Liver (tissue), 9 donors: Measurements from ENCODE around the gene SLC25A17. TPM values are rescaled to one million over a fixed set of nuclear protein-coding genes. Genes with fewer than 3 reads are reported as not detected.

Experiments used
- DNase-seq: peaks from one replicate; pipeline ENCODE4 v3.0.0-alpha.2; 2017; ENCODE audit warnings: low spot score
- H3K27ac ChIP-seq, 2 donors: one replicate each; pipeline ENCODE4 v1.7.0; 2013; ENCODE audit warnings: inconsistent platforms in 2 of 2, low read length in 2 of 2, control low read depth in 1 of 2, low read depth in 1 of 2, mild to moderate bottlenecking in 1 of 2
- H3K27me3 ChIP-seq, 4 donors: one replicate each; pipeline versions ENCODE4 v1.6.1 to v1.7.0; 2013; ENCODE audit warnings: low read length in 3 of 4, inconsistent platforms in 1 of 4, mild to moderate bottlenecking in 1 of 4, moderate library complexity in 1 of 4; ENCODE audit not compliant: control insufficient read depth in 4 of 4, insufficient read depth in 4 of 4
- H3K36me3 ChIP-seq, 4 donors: one replicate each; pipeline versions ENCODE4 v1.6.1 to v1.7.0; 2013; ENCODE audit warnings: low read length in 3 of 4, mild to moderate bottlenecking in 3 of 4, low read depth in 1 of 4, moderate library complexity in 1 of 4; ENCODE audit not compliant: control insufficient read depth in 4 of 4, insufficient read depth in 3 of 4
- H3K4me1 ChIP-seq, 4 donors: one replicate each; pipeline versions ENCODE4 v1.6.1 to v1.7.0; 2013; ENCODE audit warnings: low read length in 3 of 4, mild to moderate bottlenecking in 3 of 4, moderate library complexity in 1 of 4; ENCODE audit not compliant: control insufficient read depth in 4 of 4, insufficient read depth in 4 of 4
- H3K4me3 ChIP-seq, 3 donors: one replicate each; pipeline versions ENCODE4 v1.6.1 to v1.7.0; 2013; ENCODE audit warnings: low read length in 3 of 3, control low read depth in 1 of 3, low read depth in 1 of 3, mild to moderate bottlenecking in 1 of 3
- H3K9ac ChIP-seq, 2 donors: one replicate each; pipeline ENCODE4 v1.7.0; 2013; ENCODE audit warnings: low read length in 2 of 2, mild to moderate bottlenecking in 2 of 2, moderate library complexity in 2 of 2, control low read depth in 1 of 2, low read depth in 1 of 2
- H3K9me3 ChIP-seq, 4 donors: one replicate each; pipeline versions ENCODE4 v1.6.1 to v1.7.0; 2013; ENCODE audit warnings: low read length in 3 of 4; ENCODE audit not compliant: control insufficient read depth in 4 of 4
- FOXA1 ChIP-seq: IDR thresholded peaks from 2 replicates; pipeline ENCODE4 v1.6.1; 2016; ENCODE audit warnings: antibody characterized with exemption
- GABPA ChIP-seq, 2 donors: IDR thresholded peaks in 1 of 2; conservative IDR thresholded peaks in 1 of 2; 2 replicates each; pipeline ENCODE4 v1.6.1; 2016; ENCODE audit warnings: antibody characterized with exemption in 2 of 2, mild to moderate bottlenecking in 1 of 2, moderate library complexity in 1 of 2
- HNF4A ChIP-seq, 2 donors: conservative IDR thresholded peaks; 2 replicates each; pipeline ENCODE4 v1.6.1; 2016; ENCODE audit warnings: antibody characterized with exemption in 2 of 2, mild to moderate bottlenecking in 2 of 2
- HNF4G ChIP-seq: IDR thresholded peaks from 2 replicates; pipeline ENCODE4 v1.6.1; 2016; ENCODE audit warnings: antibody characterized with exemption
- RXRA ChIP-seq, 2 donors: IDR thresholded peaks; 2 replicates each; pipeline ENCODE4 v1.6.1; 2017 to 2018; ENCODE audit warnings: antibody characterized with exemption in 2 of 2, mild to moderate bottlenecking in 1 of 2
- WGBS: extraction: QIAGEN DNeasy Blood & Tissue Kit; methylation state at CpG from one replicate; pipeline ENCODE4 v1.1.7; 2013; 5-methylcytosine and 5-hydroxymethylcytosine counted together
- polyA plus RNA-seq, 2 donors: library from polyadenylated mRNA; stranded (reverse) in 1 of 2; unstranded in 1 of 2; fragments of 200-250 nt in 1 of 2; fragments of >200 nt in 1 of 2; fragmentation: Nextera tagmentation in 1 of 2; extraction: Ambion mirVana in 1 of 2; gene quantifications; one replicate each; pipeline versions ENCODE4 v1.2.1 to v1.2.3, GENCODE V29; 2013 to 2015
- total RNA-seq, 2 donors: library from RNA; depleted of rRNA; stranded (reverse); fragments of >200 nt; gene quantifications; one replicate each; pipeline ENCODE4 v1.2.3, GENCODE V29; 2014
- TF ChIP-seq, protein P1 (sequence below): IDR thresholded peaks from 2 replicates; pipeline ENCODE4 v1.6.1; 2016; ENCODE audit warnings: antibody characterized with exemption, mild to moderate bottlenecking
- TF ChIP-seq, protein P2 (sequence below): IDR thresholded peaks from 2 replicates; pipeline ENCODE4 v1.6.1; 2016; ENCODE audit warnings: antibody characterized with exemption
- TF ChIP-seq, protein P3 (sequence below): IDR thresholded peaks from 2 replicates; pipeline ENCODE4 v1.6.1; 2016; ENCODE audit warnings: antibody characterized with exemption
- TF ChIP-seq, protein P4 (sequence below): IDR thresholded peaks from 2 replicates; pipeline ENCODE4 v1.6.1; 2016; ENCODE audit warnings: antibody characterized with exemption
- TF ChIP-seq, protein P5 (sequence below): fragments of 150-350 bp; IDR thresholded peaks from 2 replicates; pipeline ENCODE4 v1.5.1; 2017; ENCODE audit warnings: improper control_type of control experiment, low read depth, low read length; ENCODE audit not compliant: missing input control
- donor health status: healthy.
- donor health status: healthy.
- donor health status: healthy.
- donor health status: healthy.
- donor health status: healthy.

SLC25A17 gene
- total and polyA plus RNA-seq, 4 donors, result 7.3 to 17.5 (median 11.2) TPM

DNA sequence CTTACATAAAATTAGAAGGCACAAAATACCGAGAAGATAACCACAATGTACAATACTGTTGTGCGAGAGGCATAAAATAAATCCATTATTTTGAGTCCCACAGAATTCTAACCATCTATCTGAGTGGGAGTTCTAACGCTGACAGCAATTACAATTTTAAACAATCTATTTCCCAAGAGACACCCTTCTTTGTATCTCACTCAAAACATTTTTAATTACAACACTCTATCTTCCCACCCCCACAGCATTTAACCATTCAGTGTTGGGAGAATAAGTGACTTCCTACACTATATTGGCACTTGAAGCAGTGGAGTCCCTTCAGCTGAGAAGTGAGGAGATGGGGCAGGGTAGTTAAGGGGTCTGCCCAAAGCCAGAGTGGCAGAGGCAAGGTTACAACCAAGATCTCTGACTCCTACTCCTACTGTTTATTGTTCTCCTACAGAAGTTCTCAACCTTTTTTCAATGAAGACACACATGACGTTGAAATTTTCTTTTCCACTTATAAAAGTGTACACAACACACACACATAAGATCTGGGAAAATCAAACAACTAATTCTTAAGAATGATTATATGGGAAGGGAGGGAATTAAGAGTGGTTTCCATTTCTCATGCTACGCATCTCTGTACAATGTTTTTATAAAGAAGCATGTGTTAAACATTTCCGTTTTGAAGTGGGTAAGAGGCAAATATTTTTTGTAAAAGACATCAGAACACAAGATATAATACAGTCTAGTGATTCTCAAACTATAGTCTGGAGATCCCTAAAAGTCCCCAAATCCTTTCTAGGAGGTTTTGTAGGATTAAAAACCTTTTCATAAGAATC, 10.9 kb downstream of the SLC25A17 start (continued):
- TF ChIP-seq, protein P1, sequence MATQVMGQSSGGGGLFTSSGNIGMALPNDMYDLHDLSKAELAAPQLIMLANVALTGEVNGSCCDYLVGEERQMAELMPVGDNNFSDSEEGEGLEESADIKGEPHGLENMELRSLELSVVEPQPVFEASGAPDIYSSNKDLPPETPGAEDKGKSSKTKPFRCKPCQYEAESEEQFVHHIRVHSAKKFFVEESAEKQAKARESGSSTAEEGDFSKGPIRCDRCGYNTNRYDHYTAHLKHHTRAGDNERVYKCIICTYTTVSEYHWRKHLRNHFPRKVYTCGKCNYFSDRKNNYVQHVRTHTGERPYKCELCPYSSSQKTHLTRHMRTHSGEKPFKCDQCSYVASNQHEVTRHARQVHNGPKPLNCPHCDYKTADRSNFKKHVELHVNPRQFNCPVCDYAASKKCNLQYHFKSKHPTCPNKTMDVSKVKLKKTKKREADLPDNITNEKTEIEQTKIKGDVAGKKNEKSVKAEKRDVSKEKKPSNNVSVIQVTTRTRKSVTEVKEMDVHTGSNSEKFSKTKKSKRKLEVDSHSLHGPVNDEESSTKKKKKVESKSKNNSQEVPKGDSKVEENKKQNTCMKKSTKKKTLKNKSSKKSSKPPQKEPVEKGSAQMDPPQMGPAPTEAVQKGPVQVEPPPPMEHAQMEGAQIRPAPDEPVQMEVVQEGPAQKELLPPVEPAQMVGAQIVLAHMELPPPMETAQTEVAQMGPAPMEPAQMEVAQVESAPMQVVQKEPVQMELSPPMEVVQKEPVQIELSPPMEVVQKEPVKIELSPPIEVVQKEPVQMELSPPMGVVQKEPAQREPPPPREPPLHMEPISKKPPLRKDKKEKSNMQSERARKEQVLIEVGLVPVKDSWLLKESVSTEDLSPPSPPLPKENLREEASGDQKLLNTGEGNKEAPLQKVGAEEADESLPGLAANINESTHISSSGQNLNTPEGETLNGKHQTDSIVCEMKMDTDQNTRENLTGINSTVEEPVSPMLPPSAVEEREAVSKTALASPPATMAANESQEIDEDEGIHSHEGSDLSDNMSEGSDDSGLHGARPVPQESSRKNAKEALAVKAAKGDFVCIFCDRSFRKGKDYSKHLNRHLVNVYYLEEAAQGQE, result no peak
- no peak for TF ChIP-seq HNF4A (conservative IDR thresholded peaks at IDR 0.05)

DNA sequence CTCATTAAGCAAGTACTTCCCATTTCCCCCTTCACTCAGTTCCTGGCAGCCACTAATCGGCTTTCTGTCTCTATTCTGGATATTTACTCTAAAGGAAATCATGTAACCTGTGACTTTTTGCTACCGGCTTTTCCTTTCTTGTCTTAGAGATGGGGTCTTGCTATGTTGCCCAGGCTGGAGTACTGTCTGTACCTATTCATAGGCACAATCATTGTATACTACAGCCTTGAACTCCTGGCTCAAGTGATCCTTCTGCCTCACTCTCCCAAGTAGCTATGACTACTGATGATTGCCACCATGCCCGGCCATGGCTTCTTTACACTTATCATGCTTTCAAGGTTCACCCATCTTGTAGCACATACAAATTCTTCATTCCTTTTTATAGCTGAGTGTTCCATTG, 12.4 kb downstream of the SLC25A17 start:
- Histone ChIP-seq H3K4me1 (peaks cover 0 to 1% (median 0%) of the 10 kb centered on the region in 4 donors), H3K27me3 (no peaks in the 10 kb centered on the region), H3K9ac (no peak overlapping the region), H3K4me3 (no peak overlapping the region), H3K27ac (no peak overlapping the region), H3K36me3 (peaks cover 0 to 1% (median 0%) of the 10 kb centered on the region in 4 donors), H3K9me3 (no peaks in the 10 kb centered on the region)
- DNase-seq, result no peak
- 90% methylated on average over 3 of the region's 3 CpGs for WGBS
- no peak for TF ChIP-seq GABPA (IDR thresholded peaks at IDR 0.05 in 1 of 2, conservative IDR thresholded peaks at IDR 0.05 in 1 of 2)
- TF ChIP-seq RXRA (IDR thresholded peaks at IDR 0.05), result no peak
- TF ChIP-seq, protein P2, sequence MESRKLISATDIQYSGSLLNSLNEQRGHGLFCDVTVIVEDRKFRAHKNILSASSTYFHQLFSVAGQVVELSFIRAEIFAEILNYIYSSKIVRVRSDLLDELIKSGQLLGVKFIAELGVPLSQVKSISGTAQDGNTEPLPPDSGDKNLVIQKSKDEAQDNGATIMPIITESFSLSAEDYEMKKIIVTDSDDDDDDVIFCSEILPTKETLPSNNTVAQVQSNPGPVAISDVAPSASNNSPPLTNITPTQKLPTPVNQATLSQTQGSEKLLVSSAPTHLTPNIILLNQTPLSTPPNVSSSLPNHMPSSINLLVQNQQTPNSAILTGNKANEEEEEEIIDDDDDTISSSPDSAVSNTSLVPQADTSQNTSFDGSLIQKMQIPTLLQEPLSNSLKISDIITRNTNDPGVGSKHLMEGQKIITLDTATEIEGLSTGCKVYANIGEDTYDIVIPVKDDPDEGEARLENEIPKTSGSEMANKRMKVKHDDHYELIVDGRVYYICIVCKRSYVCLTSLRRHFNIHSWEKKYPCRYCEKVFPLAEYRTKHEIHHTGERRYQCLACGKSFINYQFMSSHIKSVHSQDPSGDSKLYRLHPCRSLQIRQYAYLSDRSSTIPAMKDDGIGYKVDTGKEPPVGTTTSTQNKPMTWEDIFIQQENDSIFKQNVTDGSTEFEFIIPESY, result no peak
- no peak for TF ChIP-seq FOXA1
- no peak for TF ChIP-seq HNF4G
- TF ChIP-seq, protein P3, sequence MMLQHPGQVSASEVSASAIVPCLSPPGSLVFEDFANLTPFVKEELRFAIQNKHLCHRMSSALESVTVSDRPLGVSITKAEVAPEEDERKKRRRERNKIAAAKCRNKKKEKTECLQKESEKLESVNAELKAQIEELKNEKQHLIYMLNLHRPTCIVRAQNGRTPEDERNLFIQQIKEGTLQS, result no peak
- TF ChIP-seq HNF4A (conservative IDR thresholded peaks at IDR 0.05), result no peak
- TF ChIP-seq, protein P4, sequence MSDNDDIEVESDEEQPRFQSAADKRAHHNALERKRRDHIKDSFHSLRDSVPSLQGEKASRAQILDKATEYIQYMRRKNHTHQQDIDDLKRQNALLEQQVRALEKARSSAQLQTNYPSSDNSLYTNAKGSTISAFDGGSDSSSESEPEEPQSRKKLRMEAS, result no peak
- TF ChIP-seq, protein P5, sequence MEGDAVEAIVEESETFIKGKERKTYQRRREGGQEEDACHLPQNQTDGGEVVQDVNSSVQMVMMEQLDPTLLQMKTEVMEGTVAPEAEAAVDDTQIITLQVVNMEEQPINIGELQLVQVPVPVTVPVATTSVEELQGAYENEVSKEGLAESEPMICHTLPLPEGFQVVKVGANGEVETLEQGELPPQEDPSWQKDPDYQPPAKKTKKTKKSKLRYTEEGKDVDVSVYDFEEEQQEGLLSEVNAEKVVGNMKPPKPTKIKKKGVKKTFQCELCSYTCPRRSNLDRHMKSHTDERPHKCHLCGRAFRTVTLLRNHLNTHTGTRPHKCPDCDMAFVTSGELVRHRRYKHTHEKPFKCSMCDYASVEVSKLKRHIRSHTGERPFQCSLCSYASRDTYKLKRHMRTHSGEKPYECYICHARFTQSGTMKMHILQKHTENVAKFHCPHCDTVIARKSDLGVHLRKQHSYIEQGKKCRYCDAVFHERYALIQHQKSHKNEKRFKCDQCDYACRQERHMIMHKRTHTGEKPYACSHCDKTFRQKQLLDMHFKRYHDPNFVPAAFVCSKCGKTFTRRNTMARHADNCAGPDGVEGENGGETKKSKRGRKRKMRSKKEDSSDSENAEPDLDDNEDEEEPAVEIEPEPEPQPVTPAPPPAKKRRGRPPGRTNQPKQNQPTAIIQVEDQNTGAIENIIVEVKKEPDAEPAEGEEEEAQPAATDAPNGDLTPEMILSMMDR, result no peak
- TF ChIP-seq, protein P1, result no peak
